ENCODE data around the gene GALNT4. TPM values are rescaled to one million over a fixed set of nuclear protein-coding genes. Genes with fewer than 3 reads are reported as not detected.

Gene GALNT4
- total and polyA plus RNA-seq, 10 donors = 2.5 to 22.8 (median 13.5) TPM

- Histone ChIP-seq H3K9me3 (no peaks in the 10 kb centered on the region), H3K36me3 (peaks cover 0 to 65% (median 26%) of the 10 kb centered on the region in 6 donors), H3K27ac (no peak overlapping the region), H3K27me3 (replicated peaks in 1 of 7) (no peaks in the 10 kb centered on the region), H3K4me1 (peaks cover 0 to 26% (median 2%) of the 10 kb centered on the region in 6 donors), H3K4me3 (no peak overlapping the region)
- TF ChIP-seq POLR2AphosphoS5 (IDR thresholded peaks at IDR 0.05) = no peak
- TF ChIP-seq CTCF (IDR thresholded peaks at IDR 0.05 in 8 of 11, conservative IDR thresholded peaks at IDR 0.05 in 3 of 11) = no peak
- no peak for TF ChIP-seq POLR2A (IDR thresholded peaks at IDR 0.05)
- WGBS, 5 donors = 73 to 91% (median 86%) methylated on average over 5 of the region's 5 CpGs
- no peak for DNase-seq
- intact Hi-C loops (cut with DNase I; ENCODE audit: low total_unique reads) = no loop called here
Measured at GRCh38 chr12:89492883-89493282, 31.7 kb downstream of the GALNT4 start.

GRCh38 chr12:89490922-89491321, 33.7 kb downstream of the GALNT4 start:
- Histone ChIP-seq H3K36me3 (peaks cover 0 to 71% (median 29%) of the 10 kb centered on the region in 6 donors), H3K27ac (no peak overlapping the region), H3K9me3 (no peaks in the 10 kb centered on the region), H3K27me3 (replicated peaks in 1 of 7) (no peaks in the 10 kb centered on the region), H3K4me3 (no peak overlapping the region), H3K4me1 (peaks cover 0 to 26% (median 2%) of the 10 kb centered on the region in 6 donors)
- DNase-seq = no peak
- WGBS, 5 donors = 86 to 100% (median 100%) methylated on average over 1 of the region's 1 CpG
- intact Hi-C loops (cut with DNase I; ENCODE audit: low total_unique reads) = no loop called here
- no peak for TF ChIP-seq POLR2A (IDR thresholded peaks at IDR 0.05)
- no peak for TF ChIP-seq CTCF (IDR thresholded peaks at IDR 0.05 in 8 of 11, conservative IDR thresholded peaks at IDR 0.05 in 3 of 11)
- TF ChIP-seq POLR2AphosphoS5 (IDR thresholded peaks at IDR 0.05) = no peak

- 90 to 97% (median 95%) methylated on average over 2 of the region's 2 CpGs for WGBS, 5 donors
- intact Hi-C loops (cut with DNase I; ENCODE audit: low total_unique reads) = no loop called here
- no peaks in the 10 kb centered on the region for H3K27me3 ChIP-seq (replicated peaks in 1 of 7)
- peaks cover 0 to 7% (median under 1%) of the 10 kb centered on the region in 6 donors for H3K4me1 ChIP-seq
- TF ChIP-seq CTCF (IDR thresholded peaks at IDR 0.05 in 8 of 11, conservative IDR thresholded peaks at IDR 0.05 in 3 of 11) (no peak), POLR2A (IDR thresholded peaks at IDR 0.05) (no peak), POLR2AphosphoS5 (IDR thresholded peaks at IDR 0.05) (no peak)
- H3K36me3 ChIP-seq = peaks cover 0 to 80% (median 23%) of the 10 kb centered on the region in 6 donors
- DNase-seq = no peak
- H3K9me3 ChIP-seq = no peaks in the 10 kb centered on the region
- H3K4me3 ChIP-seq = no peak overlapping the region
- no peak overlapping the region for H3K27ac ChIP-seq
Measured at GRCh38 chr12:89486264-89486663, 38.3 kb downstream of the GALNT4 start.

- TF ChIP-seq POLR2AphosphoS5 (IDR thresholded peaks at IDR 0.05) = no peak
- no peak for TF ChIP-seq CTCF (IDR thresholded peaks at IDR 0.05 in 8 of 11, conservative IDR thresholded peaks at IDR 0.05 in 3 of 11)
- no peak for DNase-seq
- Histone ChIP-seq H3K4me1 (peaks cover 0 to 12% (median 2%) of the 10 kb centered on the region in 6 donors), H3K4me3 (no peak overlapping the region), H3K9me3 (no peaks in the 10 kb centered on the region), H3K27ac (no peak overlapping the region), H3K36me3 (peaks cover 0 to 62% (median 10%) of the 10 kb centered on the region in 6 donors), H3K27me3 (replicated peaks in 1 of 7) (no peaks in the 10 kb centered on the region)
- WGBS, 5 donors = 88 to 95% (median 91%) methylated on average over 1 of the region's 1 CpG
- intact Hi-C loops (cut with DNase I; ENCODE audit: low total_unique reads) = no loop called here
Measured at GRCh38 chr12:89484470-89484869, 40.1 kb downstream of the GALNT4 start.

Data from spleen (tissue), 11 donors.